ENCODE data around the gene COBLL1. TPM values are rescaled to one million over a fixed set of nuclear protein-coding genes. Genes with fewer than 3 reads are reported as not detected.
A peak's percentile ranks its signal among the peaks of the same experiment; 100 is the strongest.

The COBLL1 gene
- total RNA-seq, 2 donors from 2014 or later, result 14.9 to 21.1 TPM

- Histone ChIP-seq H3K9me3 (no peaks in the 10 kb centered on the region), H3K27ac (peak overlapping the region; percentile 95 to 96), H3K4me1 (peaks cover 0 to 3% of the 10 kb centered on the region in 2 donors), H3K27me3 (no peaks in the 10 kb centered on the region), H3K4me3 (peak overlapping the region; percentile 81 to 83), H3K36me3 (no peaks in the 10 kb centered on the region)
- no peak for DNase-seq (ENCODE audit: low spot score)
- TF ChIP-seq, protein P1, sequence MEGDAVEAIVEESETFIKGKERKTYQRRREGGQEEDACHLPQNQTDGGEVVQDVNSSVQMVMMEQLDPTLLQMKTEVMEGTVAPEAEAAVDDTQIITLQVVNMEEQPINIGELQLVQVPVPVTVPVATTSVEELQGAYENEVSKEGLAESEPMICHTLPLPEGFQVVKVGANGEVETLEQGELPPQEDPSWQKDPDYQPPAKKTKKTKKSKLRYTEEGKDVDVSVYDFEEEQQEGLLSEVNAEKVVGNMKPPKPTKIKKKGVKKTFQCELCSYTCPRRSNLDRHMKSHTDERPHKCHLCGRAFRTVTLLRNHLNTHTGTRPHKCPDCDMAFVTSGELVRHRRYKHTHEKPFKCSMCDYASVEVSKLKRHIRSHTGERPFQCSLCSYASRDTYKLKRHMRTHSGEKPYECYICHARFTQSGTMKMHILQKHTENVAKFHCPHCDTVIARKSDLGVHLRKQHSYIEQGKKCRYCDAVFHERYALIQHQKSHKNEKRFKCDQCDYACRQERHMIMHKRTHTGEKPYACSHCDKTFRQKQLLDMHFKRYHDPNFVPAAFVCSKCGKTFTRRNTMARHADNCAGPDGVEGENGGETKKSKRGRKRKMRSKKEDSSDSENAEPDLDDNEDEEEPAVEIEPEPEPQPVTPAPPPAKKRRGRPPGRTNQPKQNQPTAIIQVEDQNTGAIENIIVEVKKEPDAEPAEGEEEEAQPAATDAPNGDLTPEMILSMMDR (IDR thresholded peaks at IDR 0.05), result peak in 1 of 2 donors; percentile 41
These were observed 499 bp downstream of the COBLL1 start for GRCh38 chr2:164840930-164841718.

DNA sequence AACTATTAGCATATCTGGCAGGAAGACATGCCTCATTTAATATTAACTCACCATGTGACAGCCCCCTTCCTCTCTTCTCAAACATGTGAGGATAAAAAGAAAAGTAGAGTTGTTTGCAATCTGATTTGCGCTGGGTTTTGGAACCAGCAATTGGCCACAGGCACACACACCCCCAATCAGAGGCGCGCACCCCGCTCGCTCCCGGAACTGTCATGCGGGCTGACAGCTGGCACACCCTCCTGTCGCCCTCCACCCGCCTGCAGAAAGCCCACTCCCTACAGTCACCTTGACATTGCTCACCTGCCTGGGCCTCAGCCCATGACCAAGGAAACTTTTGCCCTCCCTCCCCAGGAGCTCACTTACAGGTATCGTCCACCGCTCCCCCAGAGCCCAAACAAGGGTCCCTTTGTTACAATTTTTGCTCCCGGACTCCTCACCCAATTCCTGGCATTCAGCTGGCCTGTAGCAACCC, 1.1 kb downstream of the COBLL1 start:
- no peaks in the 10 kb centered on the region for H3K36me3 ChIP-seq
- H3K27ac ChIP-seq, result peak overlapping the region; percentile 95 to 96
- DNase-seq (ENCODE audit: low spot score), result no peak
- no peaks in the 10 kb centered on the region for H3K27me3 ChIP-seq
- peak overlapping the region; percentile 81 to 83 for H3K4me3 ChIP-seq
- TF ChIP-seq, protein P1 (IDR thresholded peaks at IDR 0.05), result no peak
- H3K4me1 ChIP-seq, result peaks cover 0 to 3% of the 10 kb centered on the region in 2 donors
- H3K9me3 ChIP-seq, result no peaks in the 10 kb centered on the region

DNA sequence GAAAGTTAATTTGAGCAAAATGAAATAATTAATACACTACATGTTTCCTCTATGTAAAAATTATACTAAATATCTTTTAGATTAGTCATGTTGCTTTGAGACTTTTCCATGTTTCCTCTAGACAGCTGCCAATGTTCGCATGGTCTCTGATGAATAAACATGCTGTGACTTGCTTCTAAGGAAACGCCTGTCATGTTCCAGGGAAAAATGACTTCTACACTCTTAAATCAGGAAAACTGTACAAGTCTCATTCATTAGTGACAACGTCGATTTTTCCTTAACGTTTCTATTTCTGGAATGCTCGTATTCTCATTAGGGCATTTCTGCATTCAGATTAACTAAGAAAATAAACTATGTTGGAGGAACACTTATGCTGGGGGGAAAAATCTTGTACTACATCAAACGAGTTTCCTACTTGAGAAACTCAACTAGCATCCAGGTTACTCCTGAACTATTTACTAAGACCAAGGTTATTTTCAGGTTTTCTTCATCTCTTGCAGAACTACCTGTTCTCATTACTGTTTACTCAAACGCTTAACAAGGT, 1.6 kb downstream of the COBLL1 start:
- no peaks in the 10 kb centered on the region for H3K36me3 ChIP-seq
- H3K4me3 ChIP-seq, result peak overlapping the region; percentile 81 to 83
- H3K4me1 ChIP-seq, result peaks cover 0 to 3% of the 10 kb centered on the region in 2 donors
- H3K27me3 ChIP-seq, result no peaks in the 10 kb centered on the region
- DNase-seq (ENCODE audit: low spot score), result no peak
- H3K9me3 ChIP-seq, result no peaks in the 10 kb centered on the region
- TF ChIP-seq, protein P1 (IDR thresholded peaks at IDR 0.05), result no peak
- H3K27ac ChIP-seq, result peak overlapping the region; percentile 95 to 96

GRCh38 chr2:164837807-164838206, 3.8 kb downstream of the COBLL1 start:
- no peak for DNase-seq (ENCODE audit: low spot score)
- H3K27ac ChIP-seq, result no peak overlapping the region
- H3K9me3 ChIP-seq, result no peaks in the 10 kb centered on the region
- no peaks in the 10 kb centered on the region for H3K27me3 ChIP-seq
- peaks cover 0 to 3% of the 10 kb centered on the region in 2 donors for H3K4me1 ChIP-seq
- no peaks in the 10 kb centered on the region for H3K36me3 ChIP-seq
- H3K4me3 ChIP-seq, result no peak overlapping the region
- TF ChIP-seq, protein P1 (IDR thresholded peaks at IDR 0.05), result no peak

DNA sequence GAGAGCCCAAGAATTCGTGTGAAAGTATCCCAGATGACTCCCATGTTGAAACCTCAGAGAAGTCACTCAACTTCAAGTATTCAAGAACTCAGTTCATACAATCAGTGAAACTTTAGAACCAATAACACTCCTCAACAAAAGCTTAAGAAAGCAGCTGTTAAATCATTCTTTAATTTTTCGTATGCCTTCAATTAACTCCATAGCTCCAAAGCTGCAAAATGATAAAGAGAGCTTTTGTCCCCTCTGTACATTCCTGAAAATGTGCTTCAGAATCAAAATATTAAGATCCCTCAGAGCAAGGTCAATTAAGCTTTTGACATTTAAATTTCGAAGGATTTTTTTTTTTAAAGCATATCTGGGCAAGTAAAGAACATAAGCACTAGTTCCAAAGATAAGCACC, 4.7 kb downstream of the COBLL1 start:
- Histone ChIP-seq H3K36me3 (no peaks in the 10 kb centered on the region), H3K9me3 (no peaks in the 10 kb centered on the region), H3K4me3 (no peak overlapping the region), H3K4me1 (no peaks in the 10 kb centered on the region), H3K27ac (peak overlapping the region in 1 of 2 donors; percentile 1), H3K27me3 (no peaks in the 10 kb centered on the region)
- TF ChIP-seq, protein P1 (IDR thresholded peaks at IDR 0.05), result no peak
- no peak for DNase-seq (ENCODE audit: low spot score)

All from right atrium auricular region (tissue), 2 donors.